HepG2 (cell line): ENCODE results near the gene WDR53. TPM values are rescaled to one million over a fixed set of nuclear protein-coding genes. Genes with fewer than 3 reads are reported as not detected.
A peak's percentile ranks its signal among the peaks of the same experiment; 100 is the strongest.
"Not testable (repeated sequence)": the region's sequence is repeated elsewhere in the genome, so short reads cannot be mapped to it uniquely, and the experiment has no call there.

ENCODE experiments used
- ATAC-seq: fragments of 200-7000 bp; cut with Tn5 transposase; 3 replicates; pipeline ENCODE4 v1.9.1; 2020; ENCODE audit warnings: mild to moderate bottlenecking, moderate library complexity
- BruUV-seq: library from RNA; stranded (reverse); fragments of 400-500 nt; replicated peaks from 2 replicates; lab custom pipeline; 2021; lab: Mats Ljungman, UMichigan
- CTCF ChIA-PET: fragments of 300-600 bp; formaldehyde crosslinking; extraction: SDS; loops from one replicate; lab custom pipeline; 2021; ENCODE audit warnings: low total read pairs, inconsistent platforms, low intra/inter-chr PET ratio; lab: Yijun Ruan, JAX
- POLR2A ChIA-PET: fragments of 350-600 bp; sonication (Branson Sonifier 250); formaldehyde crosslinking; loops from one replicate; lab custom pipeline; 2020; ENCODE audit warnings: antibody characterized with exemption, inconsistent platforms; lab: Yijun Ruan, JAX
- DNase-seq: peaks from one replicate; pipeline ENCODE4 v3.0.0-alpha.2; 2015; ENCODE audit warnings: low spot score
- FAIRE-seq: peaks from 3 replicates; lab custom pipeline; 2011; peaks lifted over from hg19 to GRCh38; lab: Jason Lieb, UNC
- H2AFZ ChIP-seq: one replicate; pipeline ENCODE4 v1.6.1; 2011; ENCODE audit warnings: low read length, inconsistent platforms
- H3K27ac ChIP-seq: fragments of 300-600 bp; 3 replicates; pipeline ENCODE4 v1.8.0; 2011; ENCODE audit warnings: mixed run types, mild to moderate bottlenecking, mixed read lengths, low read length, inconsistent platforms; ENCODE audit not compliant: insufficient read depth; ENCODE audit errors: extremely low read length
- H3K27me3 ChIP-seq, 2 experiments: fragments of 200-600 bp in 1 of 2; 2 replicates in 1 of 2; 3 replicates in 1 of 2; pipeline versions ENCODE4 v1.6.0 to v1.8.0; 2011; ENCODE audit warnings: low read length in 2 of 2, mild to moderate bottlenecking in 2 of 2, moderate library complexity in 2 of 2, inconsistent platforms in 1 of 2; ENCODE audit not compliant: insufficient read depth in 2 of 2, control insufficient read depth in 1 of 2
- H3K36me3 ChIP-seq, 2 experiments: fragments of 200-600 bp in 1 of 2; replicated peaks in 1 of 2; 2 replicates in 1 of 2; 3 replicates in 1 of 2; pipeline versions ENCODE4 v1.5.1 to v1.8.0; 2011; ENCODE audit warnings: low read length in 2 of 2, inconsistent platforms in 1 of 2; ENCODE audit not compliant: insufficient read depth in 2 of 2, control insufficient read depth in 1 of 2
- H3K4me1 ChIP-seq: 2 replicates; pipeline ENCODE4 v1.5.1; 2012; ENCODE audit warnings: low read length, inconsistent platforms; ENCODE audit not compliant: insufficient read depth
- H3K4me2 ChIP-seq: 2 replicates; pipeline ENCODE4 v1.6.0; 2011; ENCODE audit warnings: low read depth, low read length, inconsistent platforms
- H3K4me3 ChIP-seq, 3 experiments: fragments of 200-600 bp in 1 of 3; sonication (generic), shearing (Covaris generic) in 1 of 3; replicated peaks in 1 of 3; 2 replicates each; pipeline ENCODE4 v1.5.1; 2011 to 2016; ENCODE audit warnings: low read length in 3 of 3, inconsistent platforms in 2 of 3, low read depth in 2 of 3, mild to moderate bottlenecking in 2 of 3, control low read depth in 1 of 3, mixed read lengths in 1 of 3; ENCODE audit not compliant: insufficient read depth in 1 of 3
- H3K79me2 ChIP-seq: one replicate; pipeline ENCODE4 v1.6.1; 2011; ENCODE audit warnings: low read length, inconsistent platforms; ENCODE audit not compliant: insufficient read depth
- H3K9ac ChIP-seq: 2 replicates; pipeline ENCODE4 v1.6.0; 2011; ENCODE audit warnings: mild to moderate bottlenecking, low read depth, low read length, inconsistent platforms; ENCODE audit not compliant: insufficient read depth
- H3K9me3 ChIP-seq: 2 replicates; pipeline ENCODE4 v1.5.1; 2012; ENCODE audit warnings: mild to moderate bottlenecking, low read length
- H4K20me1 ChIP-seq: 2 replicates; pipeline ENCODE4 v1.6.0; 2011; ENCODE audit warnings: inconsistent platforms, mild to moderate bottlenecking, low read length, moderate library complexity; ENCODE audit not compliant: insufficient read depth
- KDM3A ChIP-seq: IDR thresholded peaks from 2 replicates; pipeline ENCODE4 v1.6.1; 2018; ENCODE audit warnings: low read depth, missing compliant biosample characterization
- KDM5B ChIP-seq: sonication (generic); formaldehyde crosslinking; IDR thresholded peaks from 2 replicates; pipeline ENCODE4 v1.4.0; 2020; ENCODE audit warnings: missing genetic modification reagents, mild to moderate bottlenecking, borderline replicate concordance
- SP140L ChIP-seq: sonication (generic); formaldehyde crosslinking; IDR thresholded peaks from 2 replicates; pipeline ENCODE4 v1.4.0; 2020; ENCODE audit warnings: missing genetic modification reagents, borderline replicate concordance
- ZNF503 ChIP-seq: sonication (generic); formaldehyde crosslinking; IDR thresholded peaks from 2 replicates; pipeline ENCODE4 v1.4.0; 2020; ENCODE audit warnings: missing genetic modification reagents
- ZNF775 ChIP-seq: sonication (generic); formaldehyde crosslinking; IDR thresholded peaks from 2 replicates; pipeline ENCODE4 v1.4.0; 2020; ENCODE audit warnings: missing genetic modification reagents, mild to moderate bottlenecking, moderate library complexity, borderline replicate concordance
- WGBS: methylation state at CpG from one replicate; pipeline ENCODE4 v1.1.6; 2017; ENCODE audit warnings: low lambda C conversion rate; 5-methylcytosine and 5-hydroxymethylcytosine counted together
- in situ Hi-C: cut with HindIII; loops from 2 replicates; pipeline ENCODE4 v1.10.0; 2017; ENCODE audit warnings: low pct_unique_long_range_greater_than_20kb; ENCODE audit not compliant: extremely low pct_ligation_motif_present
- intact Hi-C: fragments of 100-400 bp; cut with micrococcal nuclease; formaldehyde crosslinking; loops from one replicate; pipeline ENCODE4 v1.10.0; 2022; ENCODE audit not compliant: unreplicated experiment
- polyA plus RNA-seq, 8 experiments: library from polyadenylated mRNA; depleted of rRNA in 3 of 8; stranded (reverse) in 7 of 8; unstranded in 1 of 8; fragments of >200 nt; fragmentation: Illumina TruSeq in 4 of 8; extraction: Trizol in 4 of 8; gene quantifications; 2 replicates each; pipeline versions ENCODE4 v1.2.1 to v1.2.3, GENCODE V29; 2011 to 2016; ENCODE audit warnings: low read depth in 4 of 8, missing spikeins in 1 of 8, mixed read lengths in 1 of 8; ENCODE audit not compliant: insufficient read depth in 1 of 8
- total RNA-seq, 5 experiments: library from RNA; depleted of rRNA; stranded (reverse); fragments of >200 nt; fragmentation: Illumina TruSeq; extraction: Trizol; gene quantifications; 2 replicates each; pipeline ENCODE4 v1.2.3, GENCODE V29; 2016; ENCODE audit warnings: low read depth in 1 of 5

Gene WDR53
- total and polyA plus RNA-seq, 2 of the 13 experiments (the other 11 are each of a cell fraction or from before 2014, with no cell fraction given), result 3.5 to 7.7 TPM

GRCh38 chr3:196617256-196617655 lies 48.9 kb upstream of the WDR53 start:
- Histone ChIP-seq H3K4me1 (peaks cover 27% of the 10 kb centered on the region), H3K4me3 (no peak overlapping the region), H3K27ac (no peak overlapping the region), H3K4me2 (peak overlapping the region; percentile 4; the same call in 1 of the 2 replicates), H3K36me3 (no peaks in the 10 kb centered on the region), H4K20me1 (no peaks in the 10 kb centered on the region), H3K79me2 (no peaks in the 10 kb centered on the region), H3K27me3 (peaks cover 0 to 5% of the 10 kb centered on the region in 2 experiments; a peak in 2 of 5 replicates)
- 29% methylated on average over 5 of the region's 5 CpGs for WGBS
- BruUV-seq, result no TSS peak
- FAIRE-seq (no peak), DNase-seq (no peak), ATAC-seq (no peak)
- ChIA-PET CTCF (no interaction called here), POLR2A (no interaction called here)
- intact Hi-C loops, result no loop called here
- TF ChIP-seq KDM3A, result no peak
- TF ChIP-seq ZNF775, result no peak
- TF ChIP-seq SP140L (CRISPR knock-in tag), result no peak
- no peak for TF ChIP-seq KDM5B (CRISPR knock-in tag)
- no peak for TF ChIP-seq ZNF503 (CRISPR knock-in tag)
- TF ChIP-seq, all 625 proteins: peak for 0
- no peak overlapping the region for H2AFZ ChIP-seq
- in situ Hi-C loops, result no loop called here
- no peak overlapping the region for H3K9ac ChIP-seq
- H3K9me3 ChIP-seq, result no peaks in the 10 kb centered on the region

- 56% methylated on average over 6 of the region's 6 CpGs for WGBS
- peaks cover 0 to 11% of the 10 kb centered on the region in 2 experiments; a peak in 3 of 5 replicates for H3K27me3 ChIP-seq
- H3K4me1 ChIP-seq, result peaks cover 30% of the 10 kb centered on the region
- H3K9ac ChIP-seq, FAIRE-seq, ATAC-seq, H3K36me3 ChIP-seq, intact Hi-C loops, in situ Hi-C loops, H2AFZ ChIP-seq, POLR2A ChIA-PET, H3K4me3 ChIP-seq, CTCF ChIA-PET, H3K9me3 ChIP-seq, H3K27ac ChIP-seq, H3K79me2 ChIP-seq, BruUV-seq, H3K4me2 ChIP-seq, H4K20me1 ChIP-seq, DNase-seq: not testable (repeated sequence)
Observed at GRCh38 chr3:196615234-196615633, 46.9 kb upstream of the WDR53 start.
